Tibial nerve (tissue), 4 donors: Measurements from ENCODE around the gene PAGR1. TPM values are rescaled to one million over a fixed set of nuclear protein-coding genes. Genes with fewer than 3 reads are reported as not detected.

ENCODE experiments used
- DNase-seq, 2 donors: peaks; one replicate each; pipeline ENCODE4 v3.0.0-alpha.2; 2019; ENCODE audit warnings: low spot score in 2 of 2
- H3K27ac ChIP-seq, 4 donors: fragments of 200-600 bp; sonication (generic) in 3 of 4; one replicate each; pipeline ENCODE4 v1.5.1; 2017 to 2019; ENCODE audit warnings: mild to moderate bottlenecking in 1 of 4
- H3K27me3 ChIP-seq, 2 donors: fragments of 200-600 bp; sonication (generic) in 1 of 2; one replicate each; pipeline versions ENCODE4 v1.5.1 to v1.6.0; 2017 to 2019
- H3K36me3 ChIP-seq, 3 donors: fragments of 200-600 bp; sonication (generic); one replicate each; pipeline ENCODE4 v1.5.1; 2018 to 2019
- H3K4me1 ChIP-seq, 4 donors: fragments of 200-600 bp; sonication (generic) in 3 of 4; one replicate each; pipeline ENCODE4 v1.5.1; 2017 to 2019
- H3K4me3 ChIP-seq, 4 donors: fragments of 200-600 bp; sonication (generic) in 3 of 4; one replicate each; pipeline ENCODE4 v1.5.1; 2017 to 2019; ENCODE audit warnings: mild to moderate bottlenecking in 1 of 4, moderate library complexity in 1 of 4
- H3K9me3 ChIP-seq, 4 donors: fragments of 200-600 bp; sonication (generic) in 3 of 4; one replicate each; pipeline ENCODE4 v1.5.1; 2017 to 2019
- EP300 ChIP-seq, 2 donors: sonication (generic); formaldehyde crosslinking; IDR thresholded peaks; one replicate each; pipeline ENCODE4 v1.6.1; 2017; ENCODE audit warnings: antibody characterized with exemption in 2 of 2, mild to moderate bottlenecking in 1 of 2
- POLR2A ChIP-seq, 2 donors: fragments of 450-650 bp; IDR thresholded peaks; one replicate each; pipeline ENCODE4 v1.6.1; 2017; ENCODE audit warnings: antibody characterized with exemption in 2 of 2, mild to moderate bottlenecking in 2 of 2, moderate library complexity in 2 of 2
- WGBS, 2 donors: methylation state at CpG; one replicate each; pipeline ENCODE4 v1.1.5; 2018; 5-methylcytosine and 5-hydroxymethylcytosine counted together
- total RNA-seq, 4 donors: library from RNA; depleted of rRNA; stranded (reverse); fragments of >200 nt; gene quantifications; one replicate each; pipeline ENCODE4 v1.1.0, GENCODE V29; 2016
- TF ChIP-seq, protein P1 (sequence below), 5 experiments: fragments of 200-600 bp in 3 of 5; fragments of 450-650 bp in 2 of 5; sonication (generic) in 3 of 5; IDR thresholded peaks; one replicate each; pipeline ENCODE4 v1.5.1; 2016 to 2019; ENCODE audit warnings: antibody characterized with exemption in 5 of 5, mild to moderate bottlenecking in 3 of 5, moderate library complexity in 2 of 5

PAGR1 gene
- total RNA-seq, 4 donors from 2014 or later: 40.8 to 70.7 (median 61.0) TPM

DNA sequence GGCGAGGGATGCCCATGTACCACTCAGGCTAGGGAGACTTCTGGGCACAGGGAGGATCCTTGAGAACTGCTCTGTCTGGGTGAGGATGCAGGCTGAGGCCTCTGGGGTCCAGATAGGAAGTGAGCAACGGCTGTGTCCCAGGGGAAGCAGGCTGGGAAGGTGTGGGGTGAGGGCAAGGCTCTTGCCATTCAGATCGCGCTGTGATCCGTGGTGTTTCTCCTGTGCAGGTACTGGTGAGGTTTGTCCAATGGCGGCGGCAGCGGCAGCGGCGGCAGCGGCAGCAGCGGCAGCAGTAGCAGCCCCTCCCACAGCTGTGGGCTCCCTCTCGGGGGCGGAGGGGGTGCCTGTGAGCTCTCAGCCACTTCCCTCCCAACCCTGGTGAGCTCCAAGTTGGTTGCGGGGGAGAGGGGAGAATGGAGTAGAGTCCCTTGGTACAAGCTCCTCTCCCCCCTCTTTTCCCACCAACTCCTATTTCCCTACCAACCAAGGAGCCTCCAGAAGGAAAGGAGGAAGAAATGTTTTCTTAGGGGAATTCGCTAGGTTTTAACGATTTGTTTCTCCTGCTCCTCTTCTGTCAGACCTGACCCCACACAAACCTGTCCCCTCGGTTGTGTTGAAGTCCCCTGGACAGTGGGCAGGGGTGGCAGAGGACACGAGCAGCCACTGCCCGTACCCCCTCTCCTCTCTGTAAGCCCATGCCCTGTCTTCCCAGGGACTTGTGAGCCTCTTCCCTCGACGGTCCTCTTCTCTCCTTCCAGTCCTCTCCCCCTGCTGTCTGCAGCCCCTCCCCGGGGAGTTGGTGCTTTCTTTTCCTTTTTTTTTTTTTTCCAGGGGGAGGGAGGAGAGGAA lies 5.9 kb upstream of the PAGR1 start:
- TF ChIP-seq EP300 (IDR thresholded peaks at IDR 0.05) (no peak), POLR2A (IDR thresholded peaks at IDR 0.05) (no peak)
- TF ChIP-seq, protein P1, sequence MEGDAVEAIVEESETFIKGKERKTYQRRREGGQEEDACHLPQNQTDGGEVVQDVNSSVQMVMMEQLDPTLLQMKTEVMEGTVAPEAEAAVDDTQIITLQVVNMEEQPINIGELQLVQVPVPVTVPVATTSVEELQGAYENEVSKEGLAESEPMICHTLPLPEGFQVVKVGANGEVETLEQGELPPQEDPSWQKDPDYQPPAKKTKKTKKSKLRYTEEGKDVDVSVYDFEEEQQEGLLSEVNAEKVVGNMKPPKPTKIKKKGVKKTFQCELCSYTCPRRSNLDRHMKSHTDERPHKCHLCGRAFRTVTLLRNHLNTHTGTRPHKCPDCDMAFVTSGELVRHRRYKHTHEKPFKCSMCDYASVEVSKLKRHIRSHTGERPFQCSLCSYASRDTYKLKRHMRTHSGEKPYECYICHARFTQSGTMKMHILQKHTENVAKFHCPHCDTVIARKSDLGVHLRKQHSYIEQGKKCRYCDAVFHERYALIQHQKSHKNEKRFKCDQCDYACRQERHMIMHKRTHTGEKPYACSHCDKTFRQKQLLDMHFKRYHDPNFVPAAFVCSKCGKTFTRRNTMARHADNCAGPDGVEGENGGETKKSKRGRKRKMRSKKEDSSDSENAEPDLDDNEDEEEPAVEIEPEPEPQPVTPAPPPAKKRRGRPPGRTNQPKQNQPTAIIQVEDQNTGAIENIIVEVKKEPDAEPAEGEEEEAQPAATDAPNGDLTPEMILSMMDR (IDR thresholded peaks at IDR 0.05): no peak
- 49 to 50% methylated on average over 22 to 23 of the region's 23 CpGs for WGBS, 2 donors
- Histone ChIP-seq H3K27me3 (no peaks in the 10 kb centered on the region), H3K36me3 (peaks cover 0 to 20% (median 8%) of the 10 kb centered on the region in 3 donors), H3K27ac (peak overlapping the region; percentile 81 to 99 (median 94)), H3K4me1 (peaks cover 0 to 74% (median 66%) of the 10 kb centered on the region in 4 donors), H3K4me3 (no peak overlapping the region), H3K9me3 (no peaks in the 10 kb centered on the region)
- DNase-seq: no peak

DNA sequence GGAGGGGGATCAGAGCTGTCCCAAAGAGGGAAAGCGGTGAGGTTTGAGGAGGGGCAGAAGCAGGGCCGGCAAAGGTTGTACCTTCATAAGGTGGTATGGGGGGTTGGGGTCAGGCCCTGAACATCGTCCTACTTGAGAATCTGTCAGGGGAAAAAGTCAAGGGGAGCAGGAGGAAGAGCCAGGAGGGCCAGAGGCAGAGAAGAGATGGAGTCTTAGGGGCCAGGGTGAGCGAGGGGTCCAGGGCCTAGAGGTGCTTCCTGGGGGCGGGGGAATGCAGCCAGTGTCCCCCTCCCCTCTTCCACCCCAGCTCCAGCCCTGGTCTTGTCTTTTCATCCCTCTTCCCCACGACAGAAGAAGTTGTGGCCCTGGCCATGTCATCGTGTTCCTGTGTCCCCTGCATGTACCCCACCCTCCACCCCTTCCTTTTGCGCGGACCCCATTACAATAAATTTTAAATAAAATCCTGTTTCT lies 5.2 kb upstream of the PAGR1 start:
- Histone ChIP-seq H3K4me1 (peaks cover 0 to 80% (median 70%) of the 10 kb centered on the region in 4 donors), H3K9me3 (no peaks in the 10 kb centered on the region), H3K27me3 (no peaks in the 10 kb centered on the region), H3K27ac (peak overlapping the region; percentile 81 to 99 (median 94)), H3K36me3 (peaks cover 0 to 20% (median 8%) of the 10 kb centered on the region in 3 donors), H3K4me3 (peak overlapping the region in 2 of 4 donors; percentile 57 to 70)
- 22 to 29% methylated on average over 8 to 9 of the region's 9 CpGs for WGBS, 2 donors
- no peak for DNase-seq
- TF ChIP-seq POLR2A (IDR thresholded peaks at IDR 0.05): no peak

DNA sequence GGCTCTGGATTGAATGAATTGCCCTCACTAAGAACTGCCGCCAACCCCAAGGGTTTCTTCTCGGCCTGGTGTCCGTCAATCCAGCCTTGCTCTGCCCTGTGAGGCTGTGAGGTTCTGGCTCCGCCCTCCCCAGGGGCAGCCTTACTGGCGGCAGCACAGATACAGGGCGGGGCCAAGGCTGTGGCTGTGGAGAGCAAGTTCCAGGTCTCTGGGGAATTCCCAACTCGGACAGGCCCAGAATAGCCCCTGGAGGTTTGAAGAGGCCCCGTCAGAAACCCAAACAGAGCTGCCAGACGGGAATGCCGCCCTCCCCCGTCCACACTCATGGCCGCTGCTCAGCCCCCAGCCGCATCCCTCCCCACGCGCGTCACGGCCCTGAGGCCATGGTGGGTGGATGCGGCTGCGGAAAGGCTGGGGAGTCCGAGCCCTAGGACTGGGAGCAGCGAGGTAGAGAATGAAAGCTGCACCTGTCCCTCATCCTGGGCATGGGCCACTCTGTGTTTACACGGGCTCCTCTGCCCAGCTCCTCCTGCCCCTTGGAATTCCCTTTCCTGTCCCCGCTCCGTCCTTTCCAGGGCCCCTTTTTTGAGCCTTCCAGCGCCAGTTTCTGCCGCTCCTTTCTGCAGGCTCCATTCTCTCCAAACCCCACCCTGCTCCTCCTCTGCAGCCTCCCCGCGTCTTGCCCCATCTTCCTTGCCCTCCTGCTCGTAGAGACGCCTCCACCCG lies 4.6 kb upstream of the PAGR1 start:
- TF ChIP-seq EP300 (IDR thresholded peaks at IDR 0.05) (peak; percentile 59 to 85), POLR2A (IDR thresholded peaks at IDR 0.05) (peak in 1 of 2 donors; percentile 75)
- TF ChIP-seq, protein P1 (IDR thresholded peaks at IDR 0.05): peak in 2 of 5 experiments; percentile 10 to 32
- 0% methylated on average over 26 to 31 of the region's 31 CpGs for WGBS, 2 donors
- H3K36me3 ChIP-seq: peaks cover 0 to 20% (median 8%) of the 10 kb centered on the region in 3 donors
- H3K4me1 ChIP-seq: peaks cover 0 to 80% (median 70%) of the 10 kb centered on the region in 4 donors
- H3K9me3 ChIP-seq: no peaks in the 10 kb centered on the region
- H3K27me3 ChIP-seq: no peaks in the 10 kb centered on the region
- DNase-seq: peak; percentile 90 to 94
- H3K27ac ChIP-seq: peak overlapping the region; percentile 81 to 99 (median 94)
- H3K4me3 ChIP-seq: peak overlapping the region; percentile 35 to 70 (median 56)

DNA sequence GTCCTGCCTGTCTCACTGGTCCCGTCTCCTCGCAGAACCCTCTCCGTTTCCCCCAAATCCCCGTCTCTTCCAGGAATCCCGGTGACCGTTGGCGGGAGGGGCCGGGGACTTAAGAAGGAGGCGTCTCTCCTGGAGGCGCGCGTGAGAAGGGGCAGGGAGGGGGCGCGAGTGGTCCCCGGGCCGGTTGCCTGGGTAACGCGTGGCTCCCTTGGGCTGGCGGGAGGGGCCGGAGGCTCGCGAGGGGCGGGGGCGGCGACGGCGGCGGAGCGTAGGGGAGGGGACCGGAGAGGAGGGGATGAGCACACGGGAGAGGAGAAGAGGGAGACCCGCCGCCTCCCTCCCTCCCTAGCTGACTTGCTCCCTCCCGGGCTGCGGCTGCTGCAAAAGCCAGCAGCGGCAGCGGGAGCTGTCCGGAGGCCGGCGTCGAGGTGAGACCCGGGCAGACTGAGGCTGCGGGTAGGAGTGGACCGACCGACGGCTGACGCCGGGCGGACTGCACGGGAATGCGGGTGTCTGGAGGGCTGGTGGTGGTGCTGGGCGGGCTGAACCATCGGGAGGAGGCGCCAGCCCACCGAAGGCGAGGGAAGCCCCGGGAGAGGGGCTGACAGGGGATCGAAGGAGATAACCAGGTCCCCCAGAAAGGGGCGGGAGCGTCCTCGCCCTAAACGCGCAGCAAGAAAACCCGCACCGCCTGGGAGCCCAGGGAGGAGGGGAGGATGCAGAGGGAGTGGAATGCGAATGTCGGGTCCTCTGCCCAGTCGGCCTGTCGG lies 3.9 kb upstream of the PAGR1 start, which contains the start of gene PRRT2:
Gene PRRT2, plus strand, starts transcription at position 298 of the 770 bp plus-strand sequence. CDS start 862 bp downstream, outside the sequence.
- 4 to 7% methylated on average over 31 to 52 of the region's 69 CpGs for WGBS, 2 donors
- Histone ChIP-seq H3K9me3 (no peaks in the 10 kb centered on the region), H3K27me3 (no peaks in the 10 kb centered on the region), H3K4me1 (peaks cover 0 to 84% (median 73%) of the 10 kb centered on the region in 4 donors), H3K27ac (peak within 1 kb of the TSS; percentile 81 to 99 (median 94)), H3K36me3 (peaks cover 0 to 20% (median 8%) of the 10 kb centered on the region in 3 donors), H3K4me3 (peak within 1 kb of the TSS; percentile 35 to 70 (median 56))
- TF ChIP-seq, protein P1 (IDR thresholded peaks at IDR 0.05): no peak
- no peak for TF ChIP-seq POLR2A (IDR thresholded peaks at IDR 0.05)
- peak in 1 of 2 donors; percentile 7 for TF ChIP-seq EP300 (IDR thresholded peaks at IDR 0.05)
- DNase-seq: peak; percentile 35 to 49
